ENCODE measurements around the gene KSR2.

GRCh38 chr12:117412465-117413188 is 556.2 kb downstream of the KSR2 start:
- no peak for TF ChIP-seq POLR2A (IDR thresholded peaks at IDR 0.05; ENCODE audit: low read depth, low read length)
- TF ChIP-seq TAF1 (IDR thresholded peaks at IDR 0.05; ENCODE audit: borderline replicate concordance, low read depth, low read length), result no peak

Data from GM12892 (cell line).